Activated effector memory CD4-positive, alpha-beta T cell treated with Interleukin-2 at 50 U/mL for 16 hours (primary cell): ENCODE measurements around the gene SPOP.

Experiments
- DNase-seq: peaks from one replicate; pipeline ENCODE4 v3.0.0-alpha.2; 2020

Gene SPOP

DNA sequence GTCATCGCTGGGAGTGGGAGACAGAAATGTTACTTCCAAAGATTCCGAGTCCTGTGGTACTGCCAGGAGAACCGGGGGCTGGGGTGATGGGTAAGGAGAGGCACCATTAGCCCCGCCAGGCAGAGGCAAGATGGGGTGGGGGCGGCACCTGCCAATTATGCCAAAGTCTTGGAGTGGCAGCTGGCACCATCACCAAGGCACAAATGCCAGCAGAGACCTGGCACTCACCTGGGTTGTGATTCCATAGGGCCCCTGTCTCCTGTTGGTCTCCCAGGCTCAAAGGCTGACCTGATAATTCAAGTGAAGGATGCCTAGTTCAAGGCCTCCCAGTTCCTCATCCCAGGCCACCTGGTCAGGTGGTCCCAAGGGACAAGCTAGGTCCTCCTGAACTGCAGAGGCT, 94.7 kb downstream of the SPOP start:
- DNase-seq = no peak

DNA sequence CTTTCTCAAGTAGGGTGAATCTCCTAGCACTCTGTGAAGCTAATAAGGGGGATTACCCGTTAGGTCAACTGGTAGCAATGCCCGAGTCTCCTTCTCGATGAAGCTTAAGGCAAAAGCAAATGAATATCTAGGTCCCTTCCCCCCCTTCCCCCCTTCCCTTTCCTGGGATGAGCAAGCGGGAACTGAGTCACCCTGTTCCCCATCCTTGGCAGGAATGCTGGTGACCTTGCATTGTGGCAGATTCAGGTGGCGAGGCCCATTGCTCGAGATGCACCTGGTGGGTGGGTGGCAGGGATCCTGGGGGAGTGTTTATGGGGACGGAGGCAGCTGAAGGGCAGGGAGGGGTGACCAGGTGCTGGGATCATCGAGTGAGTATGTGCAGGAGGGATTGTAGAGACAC, 95.1 kb downstream of the SPOP start:
- DNase-seq = no peak

DNA sequence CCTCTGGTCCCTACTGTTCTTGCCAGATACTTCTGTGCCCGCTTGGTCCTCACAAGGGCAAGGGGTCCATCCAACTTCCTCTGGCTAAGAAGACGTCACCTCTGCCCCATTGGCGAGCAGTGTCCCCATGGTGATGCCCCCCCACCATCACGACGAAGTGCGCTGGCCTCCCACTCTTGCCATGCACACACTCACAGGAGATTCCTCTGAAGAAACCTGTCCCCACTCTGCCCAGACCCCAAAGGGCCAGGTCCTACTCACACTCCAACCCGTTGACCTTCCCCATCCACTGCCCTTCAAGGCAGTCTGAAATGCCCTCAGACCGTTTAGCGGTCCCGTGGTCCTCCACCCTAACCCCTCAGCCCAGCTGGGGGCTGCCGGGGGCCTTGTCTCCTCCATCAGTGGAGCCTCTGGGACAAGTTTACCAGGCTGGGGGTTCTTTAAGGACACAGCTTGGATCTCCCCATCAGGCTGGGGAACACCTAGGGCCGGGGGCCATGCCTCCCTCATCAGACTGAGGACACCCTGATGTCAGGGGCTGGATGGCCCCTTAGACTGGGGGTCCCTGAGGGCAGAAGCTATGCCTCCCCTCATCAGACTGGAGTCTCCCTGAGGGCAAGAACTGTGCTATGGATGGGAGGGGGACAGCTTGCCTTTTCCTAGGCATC, 95.7 kb downstream of the SPOP start:
- DNase-seq = no peak

DNA sequence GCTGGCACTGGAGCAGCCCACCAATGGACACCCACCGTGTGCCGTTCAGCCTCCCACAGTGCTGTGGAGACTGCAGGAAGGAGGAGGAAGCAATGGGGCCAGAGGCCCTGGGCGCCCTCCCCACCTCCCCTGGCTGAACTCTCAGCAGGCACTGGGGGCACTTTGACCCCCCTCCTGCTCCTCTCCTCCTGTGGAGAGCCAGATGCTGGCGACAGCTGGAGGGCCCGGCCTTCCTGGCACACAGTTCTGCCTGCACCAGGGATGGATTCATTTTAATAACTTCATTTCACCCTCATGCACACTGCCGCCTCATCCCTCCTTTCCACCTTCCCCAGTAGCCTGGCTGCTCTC, 96.3 kb downstream of the SPOP start:
- DNase-seq = no peak

DNA sequence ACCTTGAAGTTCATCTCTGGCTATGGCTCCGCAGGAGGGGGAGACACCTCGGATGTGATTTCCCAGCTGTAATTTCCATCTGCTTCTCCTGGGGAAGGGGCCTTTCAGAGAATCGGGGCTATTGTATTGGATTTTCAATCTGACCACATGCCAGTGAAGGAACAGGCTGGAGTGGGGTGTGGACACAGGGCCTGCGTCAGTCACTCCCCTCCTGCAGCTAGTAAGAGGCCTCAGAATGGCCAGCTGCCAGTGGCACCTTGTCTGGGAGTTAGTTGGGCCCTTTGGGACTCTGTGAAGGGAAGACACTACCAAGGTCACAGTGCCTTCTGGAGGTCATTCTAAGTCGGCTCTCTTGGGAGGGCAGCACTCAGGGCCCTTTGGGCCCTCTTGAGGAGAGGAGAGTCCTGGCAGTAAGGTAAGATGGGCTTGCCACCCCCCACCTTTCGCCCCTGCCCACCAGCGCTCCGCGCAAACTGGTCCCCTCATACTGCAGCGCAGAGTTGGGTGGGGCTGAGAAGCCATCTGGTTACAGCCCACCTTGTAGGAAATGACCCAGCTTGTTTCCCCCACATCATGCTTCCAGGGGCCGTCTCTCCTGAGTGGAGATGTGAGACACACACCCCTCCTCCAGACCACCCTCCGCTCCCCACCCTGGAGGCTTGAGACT, 96.8 kb downstream of the SPOP start:
- DNase-seq = no peak

DNA sequence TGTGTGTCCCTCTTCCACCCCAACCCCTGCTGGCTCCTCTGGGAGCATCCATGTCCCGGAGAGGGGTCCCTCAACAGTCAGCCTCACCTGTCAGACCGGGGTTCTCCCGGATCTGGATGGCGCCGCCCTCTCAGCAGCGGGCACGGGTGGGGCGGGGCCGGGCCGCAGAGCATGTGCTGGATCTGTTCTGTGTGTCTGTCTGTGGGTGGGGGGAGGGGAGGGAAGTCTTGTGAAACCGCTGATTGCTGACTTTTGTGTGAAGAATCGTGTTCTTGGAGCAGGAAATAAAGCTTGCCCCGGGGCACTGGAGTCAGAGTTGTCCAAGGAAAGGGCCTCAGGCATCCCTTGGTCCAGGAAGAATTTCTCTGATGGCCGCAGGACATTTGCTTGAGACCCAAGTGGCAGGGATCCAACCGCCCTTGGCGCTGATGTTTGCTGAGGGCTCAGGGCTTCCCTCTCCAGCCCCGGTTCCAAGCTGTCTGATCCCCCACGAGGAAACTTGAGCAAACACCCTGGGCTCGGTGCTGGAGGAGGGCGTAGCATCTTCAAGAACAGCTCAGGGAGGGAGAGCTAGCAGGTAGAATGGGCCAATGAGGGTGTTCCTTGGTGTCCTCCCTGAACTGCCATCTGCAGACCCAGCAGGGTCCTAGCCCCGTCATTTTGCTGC, 97.7 kb downstream of the SPOP start:
- DNase-seq = no peak

DNA sequence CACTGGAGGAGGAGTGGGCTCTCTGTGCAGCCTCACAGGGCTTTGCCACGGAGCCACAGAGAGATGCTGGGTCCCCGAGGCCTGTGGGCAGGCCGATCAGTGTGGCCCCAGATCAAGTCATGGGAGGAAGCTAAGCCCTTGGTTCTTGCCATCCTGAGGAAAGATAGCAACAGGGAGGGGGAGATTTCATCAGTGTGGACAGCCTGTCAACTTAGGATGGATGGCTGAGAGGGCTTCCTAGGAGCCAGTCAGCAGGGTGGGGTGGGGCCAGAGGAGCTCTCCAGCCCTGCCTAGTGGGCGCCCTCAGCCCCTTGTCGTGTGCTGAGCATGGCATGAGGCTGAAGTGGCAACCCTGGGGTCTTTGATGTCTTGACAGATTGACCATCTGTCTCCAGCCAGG, 98.4 kb downstream of the SPOP start:
- DNase-seq = no peak

DNA sequence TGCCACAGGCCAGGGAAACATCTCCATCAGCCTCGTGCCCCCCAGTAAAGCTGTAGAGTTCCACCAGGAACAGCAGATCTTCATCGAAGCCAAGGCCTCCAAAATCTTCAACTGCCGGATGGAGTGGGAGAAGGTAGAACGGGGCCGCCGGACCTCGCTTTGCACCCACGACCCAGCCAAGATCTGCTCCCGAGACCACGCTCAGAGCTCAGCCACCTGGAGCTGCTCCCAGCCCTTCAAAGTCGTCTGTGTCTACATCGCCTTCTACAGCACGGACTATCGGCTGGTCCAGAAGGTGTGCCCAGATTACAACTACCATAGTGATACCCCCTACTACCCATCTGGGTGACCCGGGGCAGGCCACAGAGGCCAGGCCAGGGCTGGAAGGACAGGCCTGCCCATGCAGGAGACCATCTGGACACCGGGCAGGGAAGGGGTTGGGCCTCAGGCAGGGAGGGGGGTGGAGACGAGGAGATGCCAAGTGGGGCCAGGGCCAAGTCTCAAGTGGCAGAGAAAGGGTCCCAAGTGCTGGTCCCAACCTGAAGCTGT, 98.9 kb downstream of the SPOP start:
- DNase-seq = no peak

DNA sequence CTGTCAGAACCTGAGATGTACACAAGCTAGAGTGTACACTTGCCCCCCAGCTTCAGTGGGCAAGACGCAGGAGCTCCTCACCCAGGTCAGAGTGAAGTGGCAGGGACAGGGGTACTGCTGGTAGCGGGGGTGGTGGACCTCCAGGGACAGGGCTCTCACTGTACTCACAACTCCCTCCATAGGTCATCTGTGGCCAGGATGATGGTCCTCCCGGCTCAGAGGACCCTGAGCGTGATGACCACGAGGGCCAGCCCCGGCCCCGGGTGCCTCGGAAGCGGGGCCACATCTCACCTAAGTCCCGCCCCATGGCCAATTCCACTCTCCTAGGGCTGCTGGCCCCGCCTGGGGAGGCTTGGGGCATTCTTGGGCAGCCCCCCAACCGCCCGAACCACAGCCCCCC, 99.5 kb downstream of the SPOP start:
- no peak for DNase-seq

DNA sequence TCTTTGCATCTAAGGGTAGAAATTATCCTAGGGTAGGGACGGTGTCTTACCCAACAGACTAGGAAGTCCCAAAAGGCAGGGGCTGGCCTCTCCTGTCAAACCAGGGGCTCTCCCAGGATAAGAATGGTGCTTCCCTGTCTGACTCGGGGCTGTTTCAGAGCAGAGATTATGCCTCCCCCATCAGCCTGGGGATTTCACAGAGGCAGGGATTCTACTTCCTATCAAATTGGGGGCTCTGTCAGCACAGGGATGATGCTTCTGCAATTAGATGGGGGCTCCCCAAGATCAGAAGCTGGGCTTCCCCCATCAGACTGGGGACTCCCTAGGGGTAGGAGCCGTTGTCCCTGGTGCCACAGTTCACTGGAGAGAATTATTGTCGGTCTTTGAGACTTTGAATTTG, 99.9 kb downstream of the SPOP start:
- DNase-seq = no peak

DNA sequence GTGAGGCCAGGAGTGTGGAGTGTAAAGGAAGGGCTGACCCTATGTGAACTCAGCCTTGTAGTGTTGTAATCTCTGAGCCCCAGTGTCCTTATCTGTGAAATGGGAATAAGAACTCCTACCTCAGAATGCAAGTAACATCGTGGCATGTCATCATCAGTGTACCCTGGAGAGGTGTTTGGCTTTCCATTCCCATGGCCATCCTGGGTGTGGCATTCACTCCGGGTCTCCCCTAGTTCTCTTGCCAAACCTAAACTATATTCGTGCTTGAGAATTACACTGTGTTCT, 100.3 kb downstream of the SPOP start:
- DNase-seq = no peak

DNA sequence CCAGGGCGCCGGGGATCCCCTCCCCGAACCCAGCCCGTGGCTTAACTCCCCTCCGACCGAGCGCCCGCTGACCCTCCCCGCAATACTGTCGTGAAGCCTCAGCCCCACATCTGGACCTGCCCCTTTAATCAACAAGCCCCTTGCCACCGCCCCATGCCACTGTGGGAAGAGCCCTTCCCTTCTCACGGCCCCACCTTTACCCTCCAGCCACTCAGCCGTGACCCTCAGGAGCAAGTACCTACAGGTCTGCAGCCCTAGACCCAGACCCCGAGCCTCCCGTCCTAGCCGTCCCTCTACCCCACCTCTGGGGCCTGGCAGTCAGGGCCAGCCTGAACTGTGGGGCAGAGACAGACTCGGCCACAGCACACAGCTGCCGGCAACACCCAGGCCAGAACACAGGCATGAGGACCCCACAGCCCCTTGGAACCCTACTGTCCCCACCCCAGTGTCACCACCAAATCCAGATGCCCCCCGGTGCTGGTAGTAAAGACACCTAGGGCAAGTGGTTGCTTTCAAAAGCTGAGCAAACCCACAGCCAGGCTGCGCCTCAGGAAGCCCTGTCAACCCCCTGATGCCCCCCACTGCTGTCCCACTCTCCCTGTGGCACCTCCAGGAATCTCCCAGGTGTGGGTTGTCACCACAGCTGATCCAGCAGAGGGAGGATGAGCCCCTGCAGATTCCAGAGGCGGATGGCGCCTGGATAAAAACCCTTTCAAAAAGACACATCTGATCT, 100.8 kb downstream of the SPOP start:
- DNase-seq = no peak

DNA sequence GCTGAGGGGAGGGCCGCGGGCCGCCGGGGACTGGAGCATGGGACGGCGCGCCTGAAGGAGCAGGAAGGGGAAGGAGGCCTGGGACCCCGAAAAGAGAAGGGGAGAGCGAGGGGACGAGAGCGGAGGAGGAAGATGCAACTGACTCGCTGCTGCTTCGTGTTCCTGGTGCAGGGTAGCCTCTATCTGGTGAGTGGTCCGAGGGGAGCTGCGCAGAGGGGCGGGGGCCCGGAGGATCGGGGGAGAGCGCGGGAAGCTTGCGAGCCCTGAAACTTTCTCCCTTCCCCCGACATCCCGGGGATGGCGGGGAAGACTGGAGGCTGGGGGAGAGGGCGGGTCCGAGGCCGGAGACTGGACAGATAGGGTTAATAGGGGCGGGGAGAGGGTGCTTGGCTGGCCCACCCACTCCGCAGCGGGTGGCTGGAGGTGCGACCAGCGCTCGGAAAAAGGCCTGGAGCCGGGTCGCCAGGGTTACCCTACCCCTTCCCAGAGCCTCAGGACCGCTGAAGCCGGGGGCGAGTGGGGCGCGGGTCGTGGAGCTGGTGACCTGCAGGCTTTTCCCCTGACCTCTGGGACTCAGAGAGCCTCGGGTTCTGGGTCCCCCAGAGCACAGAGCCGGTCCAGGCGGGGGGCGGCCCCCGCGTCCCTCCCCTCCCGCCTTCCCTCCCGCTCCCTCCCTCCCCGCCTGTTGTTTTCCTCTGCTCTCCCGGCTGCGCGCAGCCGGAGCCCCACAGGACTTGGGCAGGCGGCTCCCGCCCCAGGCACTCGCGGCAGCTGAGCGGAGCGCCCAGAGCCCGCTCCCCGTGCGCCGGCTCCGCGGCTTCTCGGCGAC, 101.6 kb downstream of the SPOP start:
- DNase-seq = no peak

DNA sequence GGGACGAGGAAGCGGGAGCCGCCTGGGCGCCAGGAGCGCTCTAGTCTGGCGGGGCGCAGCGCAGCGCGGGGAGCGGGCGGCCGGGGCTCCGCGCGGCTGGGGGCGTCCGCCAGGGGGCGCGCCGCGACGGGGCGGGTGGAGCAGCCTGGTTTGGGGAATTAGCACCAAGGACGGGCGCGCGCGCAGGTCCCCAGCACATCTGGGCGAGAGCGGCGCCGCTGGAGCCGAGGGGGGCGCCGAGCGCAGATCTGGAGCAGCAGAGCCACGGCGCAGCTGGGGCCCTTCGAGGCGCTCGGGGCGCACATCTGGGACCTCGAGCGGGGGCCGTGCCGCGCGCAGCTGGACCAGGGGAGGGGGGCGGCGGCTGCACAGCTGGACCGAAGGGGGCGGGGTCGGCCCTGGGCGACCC, 102.2 kb downstream of the SPOP start, which contains the start of gene NXPH3:
NXPH3 (plus strand) TSS at position 193 of the 409 bp plus-strand sequence. CDS start 349 bp downstream, outside the sequence.
- peak; percentile 41 for DNase-seq

DNA sequence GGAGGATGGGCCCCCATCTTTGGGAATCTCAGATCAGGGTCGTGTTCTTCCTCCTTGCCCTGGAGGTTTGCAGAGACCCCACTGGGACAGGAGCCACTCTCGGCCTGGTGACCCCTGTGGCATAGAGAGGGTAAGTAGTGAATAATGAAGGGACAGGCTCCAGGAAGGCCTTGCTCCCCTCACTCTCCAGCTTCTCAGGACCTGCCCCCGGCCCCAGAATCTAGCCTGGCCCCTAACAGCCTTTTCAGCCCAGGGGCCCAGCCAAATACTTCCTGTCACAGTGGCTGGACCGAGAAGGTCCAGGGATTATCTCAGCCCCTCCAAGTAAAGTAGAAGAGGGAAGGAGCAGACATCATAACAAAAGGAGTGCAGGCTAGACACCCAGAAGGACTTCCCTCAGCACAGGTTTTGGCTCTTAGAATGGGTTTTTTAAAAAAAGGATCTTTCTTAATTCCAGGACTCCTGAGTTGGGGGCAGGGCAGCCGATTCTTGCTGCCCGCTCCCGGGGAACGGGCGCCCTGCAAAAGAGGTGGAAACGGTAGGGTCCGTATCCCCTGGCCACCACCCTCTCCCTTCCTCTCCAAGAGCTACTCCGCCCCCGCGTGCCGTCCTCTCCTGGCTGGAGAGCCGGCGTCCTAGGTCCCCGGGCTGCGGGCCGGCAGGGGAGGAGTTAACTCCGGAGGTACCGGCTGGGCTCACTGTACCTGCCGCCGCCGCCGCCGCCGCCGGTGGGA, 102.8 kb downstream of the SPOP start:
- DNase-seq = no peak

DNA sequence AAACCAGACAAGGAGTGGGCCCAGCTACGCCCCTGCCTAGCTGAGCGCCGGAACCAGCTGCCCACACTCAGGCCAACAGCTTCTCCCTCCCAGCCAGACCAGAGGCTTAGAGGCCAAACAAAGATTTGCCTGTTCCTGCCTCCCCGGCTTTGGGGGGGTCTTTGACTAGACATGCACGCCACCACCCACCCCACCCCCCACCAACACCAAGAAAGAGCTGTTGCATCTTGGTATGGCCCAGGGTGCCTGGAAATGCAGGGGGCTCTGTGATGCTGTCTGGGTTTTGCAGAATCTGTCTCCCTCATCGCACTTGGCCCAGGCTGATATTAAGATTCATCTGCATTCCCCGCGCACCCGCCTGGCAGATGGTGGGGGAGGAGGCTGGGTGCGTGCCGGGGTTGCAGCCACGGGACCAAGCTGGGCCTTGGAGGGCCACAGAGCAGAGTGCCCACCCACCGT, 103.5 kb downstream of the SPOP start:
- no peak for DNase-seq

DNA sequence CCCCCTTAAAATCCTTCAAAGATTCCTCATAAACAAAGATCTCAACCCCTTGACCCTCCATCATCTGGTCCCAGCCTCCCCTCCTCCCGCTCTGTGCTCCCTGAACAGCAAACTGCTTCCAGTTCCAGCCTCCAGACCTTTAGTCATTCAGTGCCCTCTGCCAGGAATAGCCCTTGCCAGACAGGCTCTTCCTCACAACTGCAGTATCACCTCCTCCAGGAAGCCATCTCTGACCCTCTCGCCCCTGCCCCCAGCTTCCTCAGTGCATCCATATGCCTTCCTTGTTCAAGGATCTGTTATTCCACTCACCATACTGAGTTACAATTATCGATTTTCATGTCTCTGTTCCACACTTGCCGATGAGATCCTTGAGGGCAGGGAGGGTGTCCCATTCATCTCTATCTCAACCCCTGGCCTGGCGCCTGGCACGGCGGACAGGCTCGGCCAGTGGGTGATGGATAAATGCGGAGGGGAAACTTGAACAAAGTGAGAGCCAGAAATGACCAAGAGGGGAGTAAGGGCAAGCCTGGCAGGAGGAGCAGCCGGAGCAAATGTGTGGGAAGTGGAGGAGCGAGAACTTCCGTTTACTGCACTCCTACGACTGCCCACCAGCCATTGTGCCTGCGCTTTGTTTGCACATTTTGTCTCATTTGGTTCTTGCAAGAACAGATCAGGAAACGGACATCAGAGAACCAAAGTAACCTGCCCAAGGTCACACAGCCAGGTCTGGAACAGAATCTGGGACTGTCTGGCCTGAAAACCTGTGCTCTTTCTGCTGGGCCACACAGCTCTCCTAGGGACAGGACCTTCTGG, 104.2 kb downstream of the SPOP start:
- DNase-seq = no peak

DNA sequence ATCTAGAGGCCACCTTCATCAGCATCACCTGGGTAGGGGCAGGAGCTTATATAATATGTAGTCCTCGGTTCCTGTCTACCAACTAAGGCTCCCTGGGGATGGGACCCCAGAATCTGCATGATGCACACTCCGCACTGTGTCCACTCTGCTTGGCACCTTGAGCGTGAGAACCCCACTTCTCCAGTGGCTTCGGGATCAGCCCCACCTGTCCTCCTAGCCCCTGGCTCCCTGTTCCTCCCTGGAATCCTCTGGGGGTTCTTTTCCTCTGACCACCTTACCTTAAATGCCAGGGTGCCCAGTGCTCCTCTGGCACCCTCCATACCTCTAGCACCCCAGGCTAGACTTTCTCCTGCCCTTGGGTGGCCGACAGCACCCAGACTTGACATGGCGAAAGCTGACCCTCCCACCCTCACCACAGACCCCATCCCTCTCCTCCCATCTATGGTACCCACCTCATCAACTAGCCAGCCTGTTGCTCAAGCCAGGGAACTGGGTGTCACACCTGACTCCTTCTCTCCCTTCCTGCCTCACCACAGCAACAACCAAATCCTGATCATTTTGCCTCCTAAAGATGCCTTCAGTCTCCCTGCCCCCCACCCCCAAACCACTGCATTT, 105.0 kb downstream of the SPOP start:
- no peak for DNase-seq

DNA sequence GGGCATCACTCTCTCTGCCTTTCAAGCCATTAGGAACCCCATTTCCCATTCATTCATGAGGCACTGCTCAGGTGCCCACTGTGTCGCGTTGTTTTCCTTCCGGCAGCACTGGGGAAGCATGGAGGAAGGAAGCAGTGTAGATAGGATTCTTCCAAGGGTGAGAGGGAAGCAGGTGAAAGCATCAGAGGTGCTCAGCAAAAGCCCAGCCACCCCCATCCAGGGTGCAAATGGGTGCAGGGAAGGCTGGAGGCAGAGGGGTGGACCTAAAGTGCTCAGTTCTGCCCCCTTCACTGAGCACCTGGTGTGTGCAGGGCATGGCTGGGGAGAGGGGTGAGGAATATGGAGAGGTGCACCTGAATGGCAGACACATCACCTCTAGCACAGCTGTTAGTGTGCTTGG, 105.7 kb downstream of the SPOP start:
- DNase-seq = no peak

DNA sequence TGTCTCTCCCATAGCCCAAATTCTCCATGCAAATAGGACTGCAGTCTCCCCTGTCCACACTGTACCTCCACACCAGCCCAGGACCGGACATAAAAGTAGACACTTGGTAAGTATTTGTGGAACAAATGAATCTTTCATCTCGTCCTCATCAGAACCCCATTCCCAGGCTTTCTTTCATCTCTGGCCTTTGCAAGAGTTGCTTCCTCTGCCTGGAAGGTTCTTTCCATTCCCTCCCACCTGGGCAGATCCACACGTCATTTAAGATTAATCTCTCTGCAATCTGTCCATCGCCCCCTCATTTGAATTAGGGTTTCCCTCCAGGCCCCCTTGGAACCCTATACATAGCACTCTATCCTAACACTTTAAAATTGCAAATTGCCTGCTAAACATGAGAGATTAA, 106.1 kb downstream of the SPOP start:
- no peak for DNase-seq

DNA sequence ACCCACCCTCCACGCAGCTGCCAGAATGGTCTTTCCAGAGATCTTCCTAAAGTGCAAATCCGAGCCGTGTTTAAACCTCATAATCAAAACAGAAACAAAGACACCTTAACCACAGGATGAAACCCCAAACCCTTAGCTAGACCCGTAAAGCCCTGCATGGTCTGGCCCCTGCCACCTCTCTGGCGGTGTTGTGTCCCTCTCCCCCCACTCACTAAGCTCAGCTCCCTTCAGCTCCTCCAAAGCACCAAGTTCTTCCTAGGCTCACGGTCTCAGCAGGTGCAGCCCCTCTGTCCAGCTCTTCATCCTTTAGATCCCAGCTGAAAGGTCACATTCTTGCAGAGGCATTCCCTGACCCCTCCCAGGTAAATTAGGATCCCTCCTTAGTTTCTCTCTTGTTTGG, 106.6 kb downstream of the SPOP start:
- no peak for DNase-seq
